IPS-NIHi7 (cell line): ENCODE results near the gene TTC29.

Experiments
- DNase-seq: peaks from one replicate; pipeline ENCODE4 v3.0.0; 2012; ENCODE audit warnings: mixed read lengths; ENCODE audit errors: extremely low spot score

The TTC29 gene

GRCh38 chr4:146945556-146946374, at the start of gene TTC29:
Gene TTC29, minus strand, starts transcription at chr4:146945864. Its CDS starts 5,969 bp downstream, at chr4:146939895.
- DNase-seq, result peak; percentile 98

GRCh38 chr4:146981651-146982050, 36.0 kb upstream of the TTC29 start:
- peak; percentile 16 for DNase-seq

GRCh38 chr4:146978641-146979040, 33.0 kb upstream of the TTC29 start:
- DNase-seq, result no peak

DNA sequence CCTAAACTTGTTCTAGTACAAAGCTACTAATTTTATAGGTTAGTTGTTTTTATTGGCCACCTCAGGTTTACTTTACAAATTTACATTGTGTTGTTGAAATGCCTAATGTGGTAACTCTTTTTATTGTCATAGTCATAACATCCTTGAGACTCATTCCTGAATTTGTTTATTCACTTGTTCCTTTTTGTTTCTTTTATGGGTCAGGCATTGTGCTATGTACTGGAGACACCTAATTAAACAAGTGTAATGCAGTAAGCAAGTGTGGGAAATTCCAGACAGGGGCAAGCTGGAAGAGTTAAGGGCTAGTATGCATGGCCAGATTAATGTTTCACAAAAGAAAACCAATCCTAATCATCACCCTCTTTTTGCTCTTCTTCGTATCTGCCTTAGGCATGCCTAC, 30.5 kb upstream of the TTC29 start:
- DNase-seq, result no peak

- no peak for DNase-seq
These were observed 29.9 kb upstream of the TTC29 start for GRCh38 chr4:146975527-146975926.

DNA sequence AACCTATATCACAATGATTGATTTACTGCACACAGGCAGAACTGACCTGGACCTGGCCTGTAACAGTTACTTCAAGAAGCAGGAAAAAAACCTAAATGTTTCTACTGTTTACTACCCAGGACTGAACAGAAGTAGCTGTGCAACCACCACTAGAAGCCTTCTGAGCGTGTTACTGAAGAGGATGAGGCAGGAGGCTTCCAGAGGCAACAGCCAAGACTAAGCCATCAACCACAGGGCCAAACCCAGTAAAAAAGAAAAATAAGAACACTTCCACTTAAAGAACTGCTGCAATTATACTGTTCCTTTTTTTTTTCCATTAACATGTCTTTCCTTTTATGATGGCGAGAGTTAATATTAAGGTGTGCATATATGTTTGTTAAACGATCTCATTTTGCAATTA, 29.4 kb upstream of the TTC29 start:
- no peak for DNase-seq

- DNase-seq, result no peak
These were observed 26.4 kb upstream of the TTC29 start for GRCh38 chr4:146972036-146972435.

DNA sequence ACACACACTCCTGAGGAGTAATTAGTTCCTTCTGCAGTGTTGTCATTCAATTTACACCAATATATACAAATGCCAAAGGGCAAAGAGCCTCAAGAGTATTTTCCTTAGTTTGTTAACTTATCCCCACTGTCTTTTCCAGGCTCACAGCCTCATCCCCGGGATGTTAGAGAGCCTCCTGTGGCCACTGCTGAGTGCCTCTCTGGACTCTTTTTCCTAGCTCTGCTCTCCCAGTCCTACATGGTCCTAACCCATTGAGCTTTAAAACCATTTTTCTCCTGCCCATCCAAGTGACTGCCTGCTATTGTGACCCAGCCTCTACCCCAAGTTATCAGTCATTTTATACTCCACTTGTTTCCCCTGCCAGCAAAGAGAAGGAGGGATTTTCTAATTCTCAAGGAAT, 23.5 kb upstream of the TTC29 start:
- no peak for DNase-seq

DNA sequence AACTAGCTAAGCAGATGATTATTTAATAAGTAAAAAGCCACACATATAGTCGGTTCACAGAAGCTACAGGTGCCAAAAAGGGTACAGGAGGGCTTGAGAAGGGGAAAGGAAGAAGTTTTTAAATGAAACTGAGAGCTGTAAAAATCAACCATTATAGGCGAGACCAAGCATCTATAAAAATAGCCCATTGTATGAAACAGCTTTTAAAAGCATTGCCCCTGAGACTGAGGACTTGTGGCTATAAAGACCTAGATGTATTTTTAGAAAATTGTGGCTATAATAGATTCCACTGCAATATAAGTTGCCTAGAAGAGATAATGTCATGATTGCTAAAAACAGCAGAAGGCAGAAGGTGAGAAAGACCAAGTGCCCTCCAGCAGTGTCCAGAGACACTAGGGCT, 15.0 kb upstream of the TTC29 start:
- DNase-seq, result no peak

DNA sequence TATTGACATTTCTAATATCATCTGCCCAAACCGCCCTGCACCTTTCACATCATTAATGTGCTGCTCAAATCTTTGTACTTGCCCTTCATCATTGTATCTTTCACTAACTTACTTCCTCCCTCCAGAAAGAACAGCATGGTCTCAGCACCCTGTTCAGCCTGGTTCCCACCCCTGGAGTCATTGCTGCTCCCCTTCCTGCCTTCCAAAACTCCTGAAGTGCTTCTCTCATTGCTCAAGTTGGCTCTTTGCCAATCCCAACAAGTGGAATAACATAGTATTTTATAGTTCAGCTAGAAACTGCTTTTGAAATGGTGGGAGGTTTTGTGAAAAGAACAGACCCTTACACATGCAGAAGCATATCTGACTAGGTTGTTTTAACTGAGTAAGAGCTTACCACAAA, 14.0 kb upstream of the TTC29 start:
- DNase-seq, result no peak

DNA sequence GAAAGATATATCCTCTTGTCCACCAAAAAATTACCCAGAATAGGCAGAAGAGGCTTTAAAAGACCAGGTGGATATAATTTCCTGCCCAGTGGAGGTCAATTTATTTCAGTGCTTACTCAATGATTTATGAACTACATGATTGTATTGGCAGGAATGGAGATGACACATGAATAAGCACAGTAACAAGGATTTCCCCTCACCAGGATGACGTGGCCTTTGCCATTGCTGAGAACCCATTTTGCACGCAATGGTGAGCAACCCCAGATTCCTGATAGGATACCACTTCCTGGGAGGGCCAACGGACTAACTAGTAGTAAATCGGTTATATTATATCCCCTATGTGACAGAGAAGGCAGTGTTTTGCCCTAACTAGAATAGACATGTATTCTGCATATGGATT, 11.6 kb upstream of the TTC29 start:
- no peak for DNase-seq

- DNase-seq, result no peak
These were observed 7.2 kb upstream of the TTC29 start for GRCh38 chr4:146952896-146953295.

GRCh38 chr4:146949559-146949958, 3.9 kb upstream of the TTC29 start:
- DNase-seq, result no peak

DNA sequence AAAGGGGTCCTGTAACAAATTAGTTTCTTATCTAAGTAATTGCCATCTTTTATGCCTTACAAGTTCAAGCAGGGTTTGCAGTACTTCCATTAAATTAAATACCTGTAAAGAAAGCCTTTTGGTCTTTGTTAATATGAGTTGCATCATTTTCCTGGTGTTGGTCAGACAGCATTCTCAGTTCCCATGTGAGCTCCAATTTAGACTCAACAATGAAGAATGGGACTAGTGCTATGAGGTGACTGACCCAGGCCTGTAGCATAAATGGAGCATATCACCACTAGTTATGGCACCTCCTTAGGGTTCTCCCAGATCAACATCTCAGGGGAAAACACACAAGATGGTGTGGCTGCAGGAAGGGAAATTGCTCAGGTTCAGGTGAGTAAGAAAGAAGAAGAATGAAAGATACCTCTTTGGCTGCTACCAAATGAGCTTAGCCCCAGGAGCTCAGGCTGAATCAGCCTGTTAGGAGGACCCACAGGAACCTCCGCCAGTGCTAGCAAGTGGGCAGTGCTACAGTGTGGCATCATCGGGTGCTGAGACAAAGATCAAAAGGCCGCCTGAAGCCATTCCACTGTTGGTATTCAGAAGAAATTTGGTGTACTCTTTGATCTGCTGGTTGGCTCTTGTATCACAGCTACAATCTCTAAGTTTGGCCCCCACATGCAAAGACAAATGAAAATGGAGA, 1.8 kb downstream of the TTC29 start:
- DNase-seq, result peak; percentile 12

DNA sequence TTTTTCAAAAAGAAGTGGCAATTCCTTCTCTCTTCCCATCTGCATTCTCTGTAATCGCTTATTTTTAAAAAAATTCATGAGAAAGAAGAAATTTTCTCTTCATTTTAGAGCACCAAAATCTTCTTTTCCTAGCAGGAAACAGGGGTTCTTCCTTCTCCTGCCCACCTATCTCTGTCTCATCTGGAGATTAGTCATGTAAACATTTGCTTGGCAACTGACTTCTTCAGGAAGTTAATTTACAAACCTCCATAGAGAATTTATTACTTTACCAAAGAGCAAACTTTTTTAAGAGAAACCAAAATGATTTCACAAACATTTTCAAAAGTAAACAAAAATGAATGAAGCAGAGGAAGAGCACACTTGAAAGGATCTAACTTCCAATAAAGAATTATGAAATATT, 13.5 kb downstream of the TTC29 start:
- DNase-seq, result no peak

- no peak for DNase-seq
These were observed 15.0 kb downstream of the TTC29 start for GRCh38 chr4:146930673-146931072.

DNA sequence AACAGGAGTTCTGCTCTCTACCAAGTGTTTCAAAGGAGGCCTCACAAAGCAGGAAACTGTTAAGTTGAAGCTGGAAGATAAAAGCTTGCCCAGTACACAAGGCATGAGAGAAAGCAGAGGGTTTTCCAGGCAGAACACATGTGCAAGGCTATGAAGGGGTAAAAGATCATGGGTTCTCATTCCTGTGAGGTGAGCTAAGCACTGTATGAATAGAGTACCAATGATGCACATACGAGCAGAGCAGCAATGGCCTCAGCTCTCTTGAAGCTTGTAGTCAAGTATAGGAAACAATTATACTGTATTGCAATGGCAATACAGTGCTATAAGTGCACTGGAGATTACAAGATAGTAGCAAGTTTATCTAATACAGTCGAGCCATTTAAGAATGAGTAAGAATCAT, 18.0 kb downstream of the TTC29 start:
- DNase-seq, result no peak

DNA sequence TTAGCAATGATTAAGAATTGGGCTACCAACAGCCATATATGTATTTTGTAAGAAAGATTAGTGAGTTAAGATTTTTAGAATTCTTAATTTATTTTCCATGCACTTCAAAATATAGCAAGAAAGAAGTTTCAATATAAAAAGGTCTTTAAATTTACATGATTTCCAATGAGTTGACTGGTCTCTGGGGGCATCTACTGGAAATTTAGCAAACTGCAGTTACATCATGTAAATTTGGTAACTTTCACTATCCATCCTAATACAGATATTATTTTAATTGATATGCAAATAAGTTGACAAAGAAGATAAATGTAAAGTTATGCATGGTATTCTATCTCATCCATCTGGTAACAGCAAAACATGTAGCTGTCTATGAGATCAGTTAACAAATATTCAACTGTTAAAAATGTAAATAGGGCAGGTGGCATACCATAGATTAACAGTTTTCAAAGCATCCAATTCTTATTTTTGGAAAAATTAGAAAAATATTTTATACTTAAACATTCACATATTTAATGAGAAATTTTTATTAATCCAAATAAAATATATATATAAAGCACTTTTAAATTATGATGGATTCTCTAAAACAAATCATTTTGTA, 29.1 kb downstream of the TTC29 start:
- no peak for DNase-seq

GRCh38 chr4:146915132-146915531, 30.5 kb downstream of the TTC29 start:
- DNase-seq, result no peak

- no peak for DNase-seq
These were observed 45.4 kb downstream of the TTC29 start for GRCh38 chr4:146900295-146900694.

GRCh38 chr4:146890301-146890700, 55.4 kb downstream of the TTC29 start:
- DNase-seq, result no peak

- DNase-seq, result no peak
These were observed 62.6 kb downstream of the TTC29 start for GRCh38 chr4:146883070-146883469.

DNA sequence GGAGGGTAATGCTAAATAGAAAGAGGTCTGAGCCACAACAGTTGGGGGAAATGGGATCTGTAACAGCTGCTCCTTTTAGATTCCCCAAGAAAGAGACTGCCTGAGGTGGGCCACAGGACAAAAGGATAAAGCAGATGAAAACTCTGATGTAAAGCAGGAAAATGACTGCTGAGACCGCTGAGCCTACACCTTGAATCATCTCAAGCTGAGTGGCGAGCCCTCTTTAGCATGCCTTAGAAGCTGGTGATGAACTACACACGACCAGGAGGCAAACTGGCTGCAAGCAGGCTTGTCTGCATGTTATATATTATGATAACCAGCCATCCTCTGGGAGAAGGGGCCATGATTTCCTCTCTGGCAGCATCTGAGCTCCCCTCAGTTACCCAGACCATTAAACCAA, 88.4 kb downstream of the TTC29 start:
- no peak for DNase-seq
